Astrocyte of the hippocampus (primary cell): Measurements from ENCODE around the gene MTMR4.
"Not testable (repeated sequence)": the region's sequence is repeated elsewhere in the genome, so short reads cannot be mapped to it uniquely, and the experiment has no call there.

ENCODE experiments used
- DNase-seq: peaks from one replicate; pipeline ENCODE4 v3.0.0; 2011; ENCODE audit warnings: low read depth, low spot score

MTMR4 gene

DNA sequence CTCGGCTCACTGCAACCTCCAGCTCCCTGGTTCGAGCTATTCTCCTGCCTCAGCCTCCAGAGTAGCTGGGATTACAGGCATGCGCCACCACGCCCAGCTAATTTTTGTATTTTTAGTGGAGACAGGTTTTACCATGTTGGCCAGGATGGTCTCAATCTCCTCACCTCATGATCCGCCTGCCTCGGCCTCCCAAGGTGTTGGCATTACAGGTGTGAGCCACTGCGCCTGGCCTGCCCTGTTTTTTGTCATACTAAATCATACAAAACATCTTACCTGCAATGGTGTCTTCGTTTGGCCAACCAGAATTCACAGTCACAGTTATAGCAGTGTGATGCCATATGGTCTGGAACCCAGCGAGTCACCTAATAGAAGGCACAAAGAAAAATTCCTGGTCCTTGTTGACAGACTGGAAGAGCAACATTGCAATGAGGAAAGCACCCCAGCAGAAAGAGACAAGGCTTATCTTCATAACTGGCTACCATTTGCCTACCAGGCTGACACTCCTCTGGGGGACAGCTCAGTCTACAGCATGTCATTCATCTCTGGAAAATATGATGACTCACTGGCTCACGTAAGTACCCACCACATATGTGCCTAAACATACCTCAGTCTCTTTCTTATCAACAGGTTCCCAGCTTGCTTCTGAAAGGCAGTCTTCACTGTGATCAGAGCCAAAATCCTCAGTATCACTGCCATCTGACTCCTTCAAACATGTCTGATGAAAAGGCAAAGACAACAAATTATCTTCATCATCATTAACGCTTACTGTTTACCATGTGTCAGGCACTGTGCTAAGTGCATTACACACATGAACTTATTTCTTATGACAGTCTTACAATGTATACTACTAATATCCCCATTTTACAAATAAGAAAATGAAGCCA, 22.0 kb downstream of the MTMR4 start:
- no peak for DNase-seq

DNA sequence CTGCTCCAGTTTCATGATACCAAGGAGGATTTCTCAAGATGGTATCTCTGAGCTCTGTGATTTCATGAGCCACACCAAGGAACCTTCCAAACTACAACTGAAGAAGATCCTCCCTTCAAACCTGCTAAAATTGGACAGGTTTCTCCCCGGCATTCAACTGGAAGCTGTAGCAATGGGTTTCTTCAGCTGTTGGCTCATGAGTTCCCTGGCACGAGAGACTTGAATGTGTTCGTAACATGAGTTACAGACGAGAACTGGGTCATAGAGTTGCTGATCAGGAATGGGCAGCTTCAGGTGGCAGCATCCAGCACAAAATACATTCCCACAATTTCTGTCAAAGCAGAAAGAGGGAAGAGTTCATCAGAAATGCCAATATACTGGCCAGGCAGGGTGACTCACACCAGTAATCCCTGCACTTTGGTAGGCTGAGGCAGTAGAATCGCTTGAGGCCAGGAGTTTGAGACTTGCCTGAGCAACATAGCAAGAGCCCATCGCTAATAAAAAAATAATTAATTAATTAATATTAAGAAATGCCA, 22.9 kb downstream of the MTMR4 start:
- DNase-seq: no peak

DNA sequence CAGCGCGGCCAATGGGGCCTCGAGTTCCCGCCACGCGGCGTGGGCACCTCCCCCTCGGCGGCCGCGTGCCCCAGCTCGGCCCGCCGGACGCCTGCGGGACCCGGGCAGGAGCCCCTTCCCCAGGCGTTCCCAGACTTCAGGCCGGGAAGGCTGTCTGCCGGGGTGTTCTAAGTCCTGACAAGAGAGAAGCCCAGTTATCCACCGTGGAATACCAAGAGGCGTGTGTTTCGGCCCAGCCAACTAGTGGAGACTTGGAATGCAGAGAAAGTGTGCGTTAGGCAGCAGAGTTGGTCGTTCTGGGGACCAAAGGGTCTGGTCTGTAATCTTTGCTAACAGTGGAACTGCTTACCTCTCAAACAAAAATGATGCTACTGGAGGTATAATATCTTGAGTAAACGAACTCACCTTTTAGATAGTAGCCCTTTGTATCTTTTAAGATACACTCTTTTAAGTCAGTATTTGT, 26.0 kb downstream of the MTMR4 start:
- DNase-seq: no peak

DNA sequence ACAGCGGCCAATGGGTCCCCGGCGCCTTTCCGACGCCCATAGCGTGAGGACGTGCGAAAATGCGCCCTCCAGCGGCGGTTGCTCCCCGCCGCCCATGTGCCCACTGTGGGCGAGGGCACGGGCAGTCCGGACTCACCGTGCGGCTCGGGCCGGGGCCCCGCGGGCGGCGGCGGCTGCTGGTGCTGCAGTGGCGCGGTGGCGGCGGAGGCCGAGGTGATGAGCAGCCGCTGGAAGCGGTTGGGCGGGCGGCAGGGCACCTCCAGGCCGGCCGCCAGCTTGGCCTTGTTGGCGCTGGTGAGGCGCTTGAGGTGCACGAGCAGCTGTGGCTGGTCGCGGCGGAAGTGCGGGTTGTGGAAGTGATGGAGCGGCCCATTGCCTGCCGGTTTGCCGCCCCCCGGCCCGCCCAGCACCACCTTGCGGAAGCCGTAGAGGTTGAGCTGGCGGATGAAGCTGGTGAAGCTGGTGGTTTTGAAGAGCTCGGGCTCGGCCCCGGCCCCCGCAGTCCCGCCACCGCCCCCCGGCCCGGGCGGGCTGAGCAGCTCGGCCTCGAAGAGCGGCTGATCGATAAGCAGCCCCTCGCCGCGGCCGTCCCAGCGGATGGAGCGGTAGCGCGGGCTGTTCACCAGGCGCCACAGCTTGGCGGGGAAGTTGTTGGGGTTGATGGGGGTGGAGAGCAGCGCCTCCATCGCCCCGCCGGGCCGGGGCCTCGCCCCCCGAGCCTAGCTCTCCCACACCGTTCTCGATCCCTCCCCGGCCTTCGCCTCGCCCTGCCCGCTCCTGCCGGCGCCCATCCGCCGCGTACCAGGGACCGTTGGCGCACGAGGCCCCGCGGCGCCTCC, 26.6 kb downstream of the MTMR4 start, which contains the start of gene HSF5:
Gene HSF5 (minus strand): TSS at position 820 of the 839 bp plus-strand sequence. CDS start 134 bp downstream, at position 686.
- DNase-seq: peak; percentile 7

DNA sequence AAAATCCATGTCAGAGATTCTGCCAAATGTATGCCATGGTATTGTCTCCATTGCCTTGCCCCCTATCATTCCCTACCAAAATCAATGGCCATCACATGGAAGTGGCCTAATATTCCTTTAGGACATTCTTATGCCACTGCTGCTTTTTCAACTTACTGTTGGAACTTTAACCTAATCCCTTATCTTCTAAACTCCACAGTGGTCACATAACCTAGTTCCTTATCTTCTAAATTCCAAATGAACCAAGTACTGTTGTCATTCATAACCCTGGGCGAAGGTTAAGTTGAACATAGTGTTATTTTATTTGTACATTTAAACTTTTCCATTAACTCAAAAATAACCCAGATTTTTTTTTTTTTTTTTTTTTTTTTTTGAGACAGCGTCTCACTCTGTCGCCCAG, 29.8 kb downstream of the MTMR4 start:
- DNase-seq: no peak

DNA sequence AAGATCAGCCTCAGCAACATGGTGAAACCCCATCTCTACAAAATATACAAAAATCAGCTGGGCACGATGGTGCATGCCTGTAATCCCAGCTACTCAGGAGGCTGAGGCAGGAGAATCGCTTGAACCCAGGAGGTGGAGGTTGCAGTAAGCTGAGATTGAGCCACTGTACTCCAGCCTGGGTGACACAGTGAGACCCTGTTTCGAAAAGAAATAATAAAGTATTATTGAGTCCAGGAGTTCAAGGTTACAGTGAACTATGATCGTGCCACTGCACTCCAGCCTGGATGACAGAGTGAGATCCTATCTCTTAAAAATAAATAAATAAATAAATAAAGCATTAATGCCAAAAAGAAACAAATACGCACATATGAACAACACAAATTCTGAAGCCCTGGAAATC, 32.6 kb downstream of the MTMR4 start:
- DNase-seq: not testable (repeated sequence)

DNA sequence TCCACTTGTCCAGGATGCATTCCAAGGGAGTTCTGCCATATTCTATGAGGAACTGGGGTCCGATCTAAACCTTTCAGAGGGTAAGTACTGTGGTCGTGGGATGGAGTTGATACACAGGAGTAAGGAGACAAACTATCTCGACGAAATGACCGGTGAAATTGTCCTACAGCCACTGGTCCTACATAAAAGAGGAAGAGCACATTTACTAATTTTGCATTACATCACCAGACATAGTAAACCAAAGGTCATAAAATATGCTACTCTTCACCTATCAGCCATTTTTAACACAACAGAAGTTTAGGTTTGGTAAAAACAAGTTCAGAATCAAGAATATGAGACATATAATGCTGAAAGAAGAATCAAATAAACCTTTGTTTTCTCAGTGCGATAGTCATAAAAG, 34.3 kb downstream of the MTMR4 start:
- DNase-seq: no peak

DNA sequence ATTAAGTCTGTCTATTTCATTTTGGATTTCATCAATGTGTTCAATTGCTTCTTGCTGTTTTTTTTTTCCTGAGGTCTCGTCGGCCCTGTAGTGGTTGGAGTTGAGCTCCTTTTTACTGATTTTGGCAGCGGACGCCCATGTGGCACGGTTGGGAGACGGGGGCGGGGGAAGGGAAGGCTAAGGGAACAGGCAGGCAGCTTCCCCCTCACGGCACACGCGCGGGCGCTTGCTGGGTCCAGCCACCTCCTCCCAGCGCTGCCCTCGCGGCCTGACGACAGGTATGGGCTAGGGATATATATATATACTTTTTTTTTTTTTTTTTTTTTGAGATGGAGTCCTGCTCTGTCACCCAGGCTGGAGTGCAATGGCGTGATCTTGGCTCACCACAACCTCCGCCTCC, 37.6 kb downstream of the MTMR4 start:
- DNase-seq: no peak

DNA sequence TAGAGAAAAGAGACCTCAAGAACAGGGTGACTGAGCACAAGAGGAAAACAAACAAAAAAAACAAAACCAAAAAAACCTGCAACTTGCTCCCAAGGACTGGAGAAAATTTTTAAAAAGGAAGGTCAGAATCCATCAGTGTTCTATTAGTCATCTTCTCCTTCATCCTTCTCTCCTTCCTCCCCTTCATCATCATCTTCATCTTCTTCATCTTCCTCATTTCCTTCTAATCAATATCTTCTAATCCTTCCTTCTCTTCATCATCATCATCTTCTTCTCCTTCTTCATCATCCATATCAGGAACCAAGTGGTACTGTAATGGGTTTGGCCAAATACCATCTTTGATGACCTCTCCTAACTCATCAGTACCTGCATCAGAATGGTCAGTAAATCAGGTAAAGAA, 38.5 kb downstream of the MTMR4 start:
- DNase-seq: no peak

DNA sequence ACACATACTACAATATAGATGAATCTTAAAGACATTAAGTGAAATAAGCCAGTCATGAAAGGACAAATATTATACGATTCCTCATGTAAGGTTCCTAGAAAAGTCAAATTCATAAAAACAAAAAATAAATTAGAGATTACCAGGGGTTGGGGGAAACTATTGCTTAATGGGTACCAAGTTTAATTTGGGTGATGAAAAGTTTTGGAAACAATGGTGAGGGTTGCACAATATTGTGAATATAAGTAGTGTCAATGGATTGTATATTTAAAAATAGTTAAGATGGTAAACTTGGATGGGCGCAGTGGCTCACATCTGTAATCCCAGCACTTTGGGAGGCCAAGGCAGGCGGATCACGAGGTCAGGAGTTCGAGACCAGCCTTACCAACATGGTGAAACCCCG, 44.1 kb downstream of the MTMR4 start:
- DNase-seq: no peak

DNA sequence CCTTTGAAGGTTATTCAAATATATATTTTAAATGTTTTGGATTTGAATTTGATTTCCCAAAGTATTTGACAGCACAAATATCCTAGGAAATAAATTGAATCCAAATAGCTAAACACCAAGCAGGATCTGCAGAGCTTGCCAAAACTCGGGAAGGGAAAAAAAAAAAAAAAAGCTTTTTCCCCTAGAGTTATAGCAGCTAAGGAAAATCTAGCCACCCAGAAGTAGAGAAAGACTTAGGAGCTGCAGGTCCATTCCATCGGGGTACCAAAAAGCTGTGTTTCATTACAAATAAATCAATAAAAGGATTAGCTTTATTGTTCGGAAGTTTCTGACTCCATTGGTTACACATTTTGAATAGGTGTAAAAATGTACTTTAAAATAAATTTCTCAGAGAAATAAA, 45.5 kb downstream of the MTMR4 start:
- no peak for DNase-seq

DNA sequence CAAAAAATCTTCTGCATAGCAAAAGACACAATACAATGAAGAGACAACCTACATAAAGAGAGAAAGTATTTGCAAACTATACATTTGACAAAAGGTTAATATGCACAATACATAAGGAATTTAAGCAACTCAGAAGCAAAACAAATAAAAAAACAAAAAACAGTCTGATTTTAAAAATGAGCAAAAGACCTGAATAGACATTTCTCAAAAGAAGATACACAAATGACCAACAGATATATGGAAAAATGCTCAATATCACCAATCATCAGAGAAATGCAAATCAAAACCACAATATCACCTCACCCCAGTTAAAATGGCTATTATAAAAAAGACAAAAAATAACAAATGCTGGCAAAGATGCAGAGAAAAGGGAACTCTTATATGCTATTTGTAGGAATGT, 58.9 kb downstream of the MTMR4 start:
- DNase-seq: no peak

DNA sequence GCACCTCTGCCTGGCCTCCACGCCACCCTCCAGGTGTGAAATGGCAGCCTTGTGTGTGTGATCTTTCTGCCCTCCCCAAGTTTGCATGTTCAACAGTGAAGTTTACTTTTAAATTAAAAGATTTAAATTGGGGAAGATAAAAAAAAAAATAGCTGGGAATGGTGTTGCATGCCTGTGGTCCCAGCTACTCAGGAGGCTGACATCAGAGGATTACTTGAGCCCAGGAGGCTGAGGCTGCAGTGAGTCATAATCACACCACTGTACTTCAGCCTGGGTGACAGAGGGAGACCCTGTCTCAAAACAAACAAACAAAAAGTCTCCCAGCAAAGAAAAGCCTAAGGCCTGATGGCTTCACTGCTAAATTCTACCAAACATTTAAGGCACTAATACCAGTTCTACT, 61.7 kb downstream of the MTMR4 start:
- peak; percentile 42 for DNase-seq

DNA sequence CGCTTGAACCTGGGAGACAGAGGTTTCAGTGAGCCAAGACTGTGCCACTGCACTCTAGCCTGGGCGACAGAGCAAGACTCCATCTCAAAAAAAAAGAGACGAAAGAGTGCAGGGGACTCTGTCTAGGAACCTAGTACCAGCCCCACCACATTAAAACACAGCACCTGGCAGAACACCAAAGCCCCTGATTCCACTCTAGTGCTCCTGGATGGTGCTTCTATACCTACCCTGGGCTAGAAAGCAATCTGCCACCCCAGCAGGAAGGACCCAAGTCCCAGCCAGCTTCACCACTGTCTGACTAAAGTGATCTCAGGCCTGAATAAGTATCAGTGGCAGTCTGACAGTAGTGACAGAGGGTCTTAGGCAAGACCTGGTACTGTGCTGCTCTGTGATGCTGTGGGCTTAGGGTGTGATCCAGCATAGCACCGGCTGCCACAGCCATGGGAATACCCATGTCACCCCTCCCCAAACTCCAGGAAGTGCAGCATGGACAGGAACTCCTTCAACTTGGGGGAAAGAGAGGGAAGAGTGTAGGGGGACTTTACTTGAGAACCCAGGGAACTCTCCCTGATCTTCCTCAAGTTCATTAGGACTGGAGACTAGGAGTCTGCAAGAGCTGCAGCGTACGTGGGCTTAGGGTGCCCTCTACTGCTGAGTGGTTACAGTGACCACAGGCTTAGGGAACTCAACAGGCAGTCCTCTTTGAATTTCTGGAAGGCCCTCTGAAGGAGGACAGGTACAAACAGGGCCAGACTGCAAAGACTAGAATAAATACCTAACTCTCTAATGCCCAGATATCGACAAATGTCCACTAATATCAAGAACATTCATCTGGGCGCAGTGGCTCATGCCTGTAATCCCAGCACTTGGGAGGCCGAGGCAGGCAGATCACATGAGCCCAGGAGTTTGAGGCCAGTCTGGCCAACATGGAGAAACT, 67.1 kb downstream of the MTMR4 start:
- peak; percentile 90 for DNase-seq

DNA sequence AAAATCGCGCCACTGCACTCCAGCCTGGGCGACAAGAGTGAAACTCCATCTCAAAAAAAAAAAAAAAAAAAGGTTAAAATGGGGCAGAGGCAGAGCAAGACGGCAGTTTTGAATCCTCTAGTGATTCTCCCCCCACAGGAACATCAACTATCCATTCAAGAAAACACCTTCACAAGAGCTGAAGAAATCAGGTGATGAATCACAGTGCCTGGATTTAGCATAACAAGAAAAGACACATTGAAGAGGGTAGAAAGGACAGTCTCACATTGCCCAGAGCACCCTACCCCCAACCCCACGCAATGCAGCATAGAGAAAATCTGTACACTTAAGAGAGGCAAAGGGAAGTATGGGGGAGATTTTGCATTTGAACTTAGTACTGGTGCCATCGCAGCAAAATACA, 68.4 kb downstream of the MTMR4 start:
- no peak for DNase-seq
